H9 (cell line): ENCODE measurements around the gene SLC9A9. TPM values are rescaled to one million over a fixed set of nuclear protein-coding genes. Genes with fewer than 3 reads are reported as not detected.

Source experiments
- DNase-seq: peaks from one replicate; pipeline ENCODE4 v3.0.0-alpha.2; 2017
- H2AFZ ChIP-seq: one replicate; pipeline ENCODE4 v1.6.1; 2013; ENCODE audit warnings: mild to moderate bottlenecking, low read length, control low read depth, moderate library complexity
- H2AK5ac ChIP-seq: 2 replicates; pipeline ENCODE4 v1.6.1; 2013; ENCODE audit warnings: low read length, control low read depth, mixed read lengths; ENCODE audit not compliant: insufficient read length
- H2BK120ac ChIP-seq: one replicate; pipeline ENCODE4 v1.6.1; 2013; ENCODE audit warnings: low read depth, mild to moderate bottlenecking, low read length, control low read depth, inconsistent platforms; ENCODE audit not compliant: poor library complexity, severe bottlenecking
- H2BK12ac ChIP-seq: 2 replicates; pipeline ENCODE4 v1.6.1; 2013; ENCODE audit warnings: low read length, control low read depth, mixed read lengths, low read depth; ENCODE audit not compliant: insufficient read length
- H2BK15ac ChIP-seq: 2 replicates; pipeline ENCODE4 v1.6.1; 2013; ENCODE audit warnings: low read depth, low read length, control low read depth
- H2BK20ac ChIP-seq: one replicate; pipeline ENCODE4 v1.6.1; 2013; ENCODE audit warnings: low read depth, mild to moderate bottlenecking, low read length, control low read depth, inconsistent platforms; ENCODE audit not compliant: poor library complexity, severe bottlenecking
- H2BK5ac ChIP-seq: 2 replicates; pipeline ENCODE4 v1.6.1; 2013; ENCODE audit warnings: low read length, control low read depth, mixed read lengths; ENCODE audit not compliant: insufficient read length
- H3K14ac ChIP-seq: 2 replicates; pipeline ENCODE4 v1.6.1; 2013; ENCODE audit warnings: low read length, control low read depth; ENCODE audit not compliant: insufficient read depth
- H3K18ac ChIP-seq: 2 replicates; pipeline ENCODE4 v1.6.1; 2013; ENCODE audit warnings: low read depth, mild to moderate bottlenecking, mixed read lengths, low read length, control low read depth; ENCODE audit not compliant: insufficient read length
- H3K23ac ChIP-seq: 2 replicates; pipeline ENCODE4 v1.6.1; 2013; ENCODE audit warnings: low read length, control low read depth, mixed read lengths, low read depth; ENCODE audit not compliant: insufficient read length
- H3K23me2 ChIP-seq: 2 replicates; pipeline ENCODE4 v1.6.1; 2013; ENCODE audit warnings: low read depth, mild to moderate bottlenecking, mixed read lengths, low read length, control low read depth; ENCODE audit not compliant: insufficient read length, poor library complexity, severe bottlenecking
- H3K27ac ChIP-seq: 2 replicates; pipeline ENCODE4 v1.5.1; 2013; ENCODE audit warnings: low read length, control low read depth, mixed read lengths, low read depth; ENCODE audit not compliant: insufficient read length
- H3K27me3 ChIP-seq: 2 replicates; pipeline ENCODE4 v1.6.1; 2013; ENCODE audit warnings: low read length, control low read depth, inconsistent platforms; ENCODE audit not compliant: insufficient read depth
- H3K4ac ChIP-seq: 2 replicates; pipeline ENCODE4 v1.6.1; 2013; ENCODE audit warnings: low read depth, mild to moderate bottlenecking, control low read depth, inconsistent platforms, low read length, moderate library complexity
- H3K4me1 ChIP-seq: 2 replicates; pipeline ENCODE4 v1.6.1; 2013; ENCODE audit warnings: low read length, control low read depth, inconsistent platforms; ENCODE audit not compliant: insufficient read depth
- H3K4me2 ChIP-seq: 2 replicates; pipeline ENCODE4 v1.6.1; 2013; ENCODE audit warnings: low read length, control low read depth, mixed read lengths; ENCODE audit not compliant: insufficient read length, insufficient read depth
- H3K56ac ChIP-seq: 2 replicates; pipeline ENCODE4 v1.6.1; 2013; ENCODE audit warnings: low read depth, mild to moderate bottlenecking, mixed read lengths, low read length, control low read depth; ENCODE audit not compliant: insufficient read length
- H3K79me1 ChIP-seq: 2 replicates; pipeline ENCODE4 v1.6.1; 2013; ENCODE audit warnings: low read depth, mild to moderate bottlenecking, moderate library complexity, low read length, control low read depth, inconsistent platforms; ENCODE audit not compliant: insufficient read depth, poor library complexity, severe bottlenecking
- H3K79me2 ChIP-seq: 2 replicates; pipeline ENCODE4 v1.6.1; 2013; ENCODE audit warnings: low read length, control low read depth, inconsistent platforms; ENCODE audit not compliant: insufficient read depth
- H3K9ac ChIP-seq: 2 replicates; pipeline ENCODE4 v1.6.1; 2013; ENCODE audit warnings: low read length, control low read depth, mixed read lengths; ENCODE audit not compliant: insufficient read length; ENCODE audit errors: extremely low read depth
- H3K9me3 ChIP-seq: one replicate; pipeline ENCODE4 v1.6.1; 2013; ENCODE audit warnings: low read depth, low read length, inconsistent platforms; ENCODE audit not compliant: control insufficient read depth
- H3T11ph ChIP-seq: one replicate; pipeline ENCODE4 v1.6.1; 2013; ENCODE audit warnings: mild to moderate bottlenecking, low read length, control low read depth, inconsistent platforms
- H4K20me1 ChIP-seq: one replicate; pipeline ENCODE4 v1.6.1; 2013; ENCODE audit not compliant: control insufficient read depth, insufficient read length, insufficient read depth
- H4K5ac ChIP-seq: 2 replicates; pipeline ENCODE4 v1.6.1; 2013; ENCODE audit warnings: low read depth, mild to moderate bottlenecking, mixed read lengths, low read length, control low read depth; ENCODE audit not compliant: insufficient read length
- H4K8ac ChIP-seq: replicated peaks from 2 replicates; pipeline ENCODE4 v1.6.1; 2013; ENCODE audit warnings: low read length, control low read depth, mixed read lengths, low read depth; ENCODE audit not compliant: insufficient read length
- H4K91ac ChIP-seq: 2 replicates; pipeline ENCODE4 v1.6.1; 2013; ENCODE audit warnings: low read depth, mild to moderate bottlenecking, moderate library complexity, mixed read lengths, low read length, control low read depth; ENCODE audit not compliant: insufficient read length
- H3K27ac Mint-ChIP-seq, 3 experiments: 2 replicates in 2 of 3; 3 replicates in 1 of 3; pipeline ENCODE4 v1.8.0; 2020 to 2021; ENCODE audit warnings: mixed read lengths in 3 of 3, mild to moderate bottlenecking in 1 of 3, moderate library complexity in 1 of 3
- H3K27me3 Mint-ChIP-seq: 2 replicates; pipeline ENCODE4 v1.8.0; 2021; ENCODE audit warnings: low read depth, mild to moderate bottlenecking, moderate library complexity, mixed read lengths
- H3K36me3 Mint-ChIP-seq, 3 experiments: 2 replicates in 2 of 3; 3 replicates in 1 of 3; pipeline ENCODE4 v1.8.0; 2020 to 2021; ENCODE audit warnings: low read depth in 3 of 3, mixed read lengths in 3 of 3; ENCODE audit not compliant: insufficient read depth in 1 of 3
- H3K4me1 Mint-ChIP-seq, 2 experiments: 2 replicates each; pipeline ENCODE4 v1.8.0; 2020; ENCODE audit warnings: mixed read lengths in 2 of 2
- H3K4me3 Mint-ChIP-seq, 2 experiments: 2 replicates in 1 of 2; 3 replicates in 1 of 2; pipeline ENCODE4 v1.8.0; 2020 to 2021; ENCODE audit warnings: mild to moderate bottlenecking in 2 of 2, mixed read lengths in 2 of 2, moderate library complexity in 1 of 2
- H3K9me3 Mint-ChIP-seq, 2 experiments: 2 replicates in 1 of 2; 3 replicates in 1 of 2; pipeline ENCODE4 v1.8.0; 2020; ENCODE audit warnings: mild to moderate bottlenecking in 2 of 2, mixed read lengths in 2 of 2, moderate library complexity in 1 of 2
- WGBS: extraction: QIAGEN DNeasy Blood & Tissue Kit; methylation state at CpG from one replicate; pipeline ENCODE4 v1.1.7; 2013; ENCODE audit warnings: missing lambda C conversion rate, low lambda C conversion rate, mixed read lengths; ENCODE audit not compliant: insufficient read length; ENCODE audit errors: extremely low coverage; 5-methylcytosine and 5-hydroxymethylcytosine counted together
- total RNA-seq: library from RNA; stranded (reverse); gene quantifications from 2 replicates; pipeline ENCODE4 v1.2.1, GENCODE V29; 2021
- TF ChIP-seq, protein P1 (sequence below): fragments of 200-600 bp; sonication (generic); conservative IDR thresholded peaks from 3 replicates; pipeline ENCODE4 v1.8.0; 2021; ENCODE audit warnings: antibody characterized with exemption, mild to moderate bottlenecking

SLC9A9 gene
- total RNA-seq, 1 experiment from 2014 or later, result 0.35 TPM

DNA sequence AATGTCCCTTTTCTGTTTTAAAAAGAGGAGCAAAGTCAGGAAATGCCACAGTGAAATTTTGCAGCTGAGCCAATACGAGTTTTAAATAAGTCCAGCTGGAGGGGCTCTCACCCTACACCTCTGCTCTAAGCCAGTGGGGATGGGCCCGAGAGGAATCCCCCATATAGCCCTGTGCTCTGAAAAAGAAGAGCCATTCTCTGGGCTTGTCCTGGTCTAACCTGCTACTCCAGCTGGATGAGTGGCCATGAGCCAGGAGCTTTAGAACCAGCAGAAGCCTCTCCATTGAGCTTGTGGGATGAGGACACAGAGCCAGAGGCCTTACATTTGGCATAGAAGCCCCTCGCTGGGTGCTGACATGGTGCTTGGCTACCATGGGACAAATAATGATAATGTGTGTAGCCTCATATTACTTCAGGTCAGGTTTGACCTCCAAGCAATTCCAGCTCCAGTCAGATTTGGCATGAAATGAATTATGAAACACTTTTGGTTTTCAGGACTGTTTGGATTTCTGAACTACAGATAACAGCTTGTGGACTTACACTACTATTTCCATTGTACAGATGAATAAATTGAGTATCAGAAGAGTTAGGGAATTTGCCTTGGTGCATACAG lies 556.3 kb downstream of the SLC9A9 start:
- no peak overlapping the region for H4K5ac ChIP-seq
- H3K4me1 Mint-ChIP-seq, result peaks cover 0 to 2% of the 10 kb centered on the region in 2 experiments; a peak in 1 of 4 replicates
- no peak overlapping the region for H2BK15ac ChIP-seq
- H3K27me3 ChIP-seq, result no peaks in the 10 kb centered on the region
- DNase-seq, result no peak
- H3K18ac ChIP-seq, result no peak overlapping the region
- no peak overlapping the region for H3K27ac Mint-ChIP-seq
- H3T11ph ChIP-seq, result no peak overlapping the region
- TF ChIP-seq, protein P1, sequence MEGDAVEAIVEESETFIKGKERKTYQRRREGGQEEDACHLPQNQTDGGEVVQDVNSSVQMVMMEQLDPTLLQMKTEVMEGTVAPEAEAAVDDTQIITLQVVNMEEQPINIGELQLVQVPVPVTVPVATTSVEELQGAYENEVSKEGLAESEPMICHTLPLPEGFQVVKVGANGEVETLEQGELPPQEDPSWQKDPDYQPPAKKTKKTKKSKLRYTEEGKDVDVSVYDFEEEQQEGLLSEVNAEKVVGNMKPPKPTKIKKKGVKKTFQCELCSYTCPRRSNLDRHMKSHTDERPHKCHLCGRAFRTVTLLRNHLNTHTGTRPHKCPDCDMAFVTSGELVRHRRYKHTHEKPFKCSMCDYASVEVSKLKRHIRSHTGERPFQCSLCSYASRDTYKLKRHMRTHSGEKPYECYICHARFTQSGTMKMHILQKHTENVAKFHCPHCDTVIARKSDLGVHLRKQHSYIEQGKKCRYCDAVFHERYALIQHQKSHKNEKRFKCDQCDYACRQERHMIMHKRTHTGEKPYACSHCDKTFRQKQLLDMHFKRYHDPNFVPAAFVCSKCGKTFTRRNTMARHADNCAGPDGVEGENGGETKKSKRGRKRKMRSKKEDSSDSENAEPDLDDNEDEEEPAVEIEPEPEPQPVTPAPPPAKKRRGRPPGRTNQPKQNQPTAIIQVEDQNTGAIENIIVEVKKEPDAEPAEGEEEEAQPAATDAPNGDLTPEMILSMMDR, result no peak
- H3K9me3 ChIP-seq, result no peaks in the 10 kb centered on the region
- no peaks in the 10 kb centered on the region for H3K23me2 ChIP-seq
- no peak overlapping the region for H2BK20ac ChIP-seq
- H3K27ac ChIP-seq, result no peak overlapping the region
- H2BK5ac ChIP-seq, result no peak overlapping the region
- H3K14ac ChIP-seq, result no peak overlapping the region
- no peak overlapping the region for H2AFZ ChIP-seq
- no peak overlapping the region for H4K91ac ChIP-seq
- H3K4me3 Mint-ChIP-seq, result no peak overlapping the region
- no peaks in the 10 kb centered on the region for H4K20me1 ChIP-seq
- no peaks in the 10 kb centered on the region for H3K36me3 Mint-ChIP-seq
- H4K8ac ChIP-seq, result no peak overlapping the region
- WGBS, result no CpG with 5 or more reads among the region's 3 CpGs
- H3K9ac ChIP-seq, result no peak overlapping the region
- no peaks in the 10 kb centered on the region for H3K79me1 ChIP-seq
- H3K4me2 ChIP-seq, result no peak overlapping the region
- no peaks in the 10 kb centered on the region for H3K4me1 ChIP-seq
- no peak overlapping the region for H3K4ac ChIP-seq
- no peak overlapping the region for H2AK5ac ChIP-seq
- H3K56ac ChIP-seq, result no peak overlapping the region
- no peaks in the 10 kb centered on the region for H3K27me3 Mint-ChIP-seq
- H3K23ac ChIP-seq, result no peak overlapping the region
- H3K79me2 ChIP-seq, result no peaks in the 10 kb centered on the region
- H2BK120ac ChIP-seq, result no peak overlapping the region
- no peaks in the 10 kb centered on the region for H3K9me3 Mint-ChIP-seq
- H2BK12ac ChIP-seq, result no peak overlapping the region
